Activated T-cell treated with anti-CD3 and anti-CD28 coated beads, Interleukin-2, amount 50 U/mL, for 4 hours (primary cell): ENCODE results near the gene WTAP. TPM values are rescaled to one million over a fixed set of nuclear protein-coding genes. Genes with fewer than 3 reads are reported as not detected.
"Not testable (repeated sequence)": the region's sequence is repeated elsewhere in the genome, so short reads cannot be mapped to it uniquely, and the experiment has no call there.

Source experiments
- ATAC-seq, 2 donors: fragments of 200-7000 bp; cut with Tn5 transposase; one replicate each; pipeline ENCODE4 v1.10.0; 2021
- DNase-seq: peaks from one replicate; pipeline ENCODE4 v3.0.0-alpha.2; 2020
- H3K27me3 Mint-ChIP-seq: one replicate; pipeline ENCODE4 v1.8.0; 2021; ENCODE audit warnings: low read depth, mixed read lengths
- H3K36me3 Mint-ChIP-seq: one replicate; pipeline ENCODE4 v1.8.0; 2022; ENCODE audit warnings: mixed read lengths; ENCODE audit not compliant: insufficient read depth
- H3K4me1 Mint-ChIP-seq: one replicate; pipeline ENCODE4 v1.8.0; 2021; ENCODE audit warnings: low read depth, mixed read lengths
- H3K4me3 Mint-ChIP-seq: one replicate; pipeline ENCODE4 v1.8.0; 2021; ENCODE audit warnings: mild to moderate bottlenecking, moderate library complexity, mixed read lengths
- H3K9me3 Mint-ChIP-seq: one replicate; pipeline ENCODE4 v1.8.0; 2021; ENCODE audit warnings: mixed read lengths
- total RNA-seq, 3 donors: library from RNA; stranded (reverse); gene quantifications; one replicate each; pipeline ENCODE4 v1.2.1, GENCODE V29; 2021

Gene WTAP
- total RNA-seq, 3 donors from 2014 or later = 103 to 108 (median 104) TPM

- no peaks in the 10 kb centered on the region for H3K9me3 Mint-ChIP-seq
- H3K4me3 Mint-ChIP-seq = no peak overlapping the region
- H3K4me1 Mint-ChIP-seq = peaks cover 40% of the 10 kb centered on the region
- peaks cover 23% of the 10 kb centered on the region for H3K36me3 Mint-ChIP-seq
- ATAC-seq (no peak), DNase-seq (no peak)
- no peaks in the 10 kb centered on the region for H3K27me3 Mint-ChIP-seq
These were observed 38.3 kb upstream of the WTAP start for GRCh38 chr6:159689001-159689400.

- H3K36me3 Mint-ChIP-seq = peaks cover 20% of the 10 kb centered on the region
- ATAC-seq, DNase-seq, H3K27me3 Mint-ChIP-seq, H3K4me3 Mint-ChIP-seq, H3K9me3 Mint-ChIP-seq: not testable (repeated sequence)
- peaks cover 50% of the 10 kb centered on the region for H3K4me1 Mint-ChIP-seq
These were observed 37.2 kb upstream of the WTAP start for GRCh38 chr6:159690135-159690534.

GRCh38 chr6:159691133-159691962 is 36.0 kb upstream of the WTAP start:
- Mint-ChIP-seq H3K36me3 (peaks cover 15% of the 10 kb centered on the region), H3K4me3 (peak overlapping the region; percentile 88), H3K4me1 (peaks cover 47% of the 10 kb centered on the region), H3K9me3 (no peaks in the 10 kb centered on the region), H3K27me3 (no peaks in the 10 kb centered on the region)
- DNase-seq = no peak
- ATAC-seq = no peak

GRCh38 chr6:159691963-159692287 is 35.4 kb upstream of the WTAP start:
- Mint-ChIP-seq H3K36me3 (peaks cover 11% of the 10 kb centered on the region), H3K9me3 (no peaks in the 10 kb centered on the region), H3K4me3 (peak overlapping the region; percentile 88), H3K27me3 (no peaks in the 10 kb centered on the region), H3K4me1 (peaks cover 42% of the 10 kb centered on the region)
- DNase-seq = no peak
- ATAC-seq = no peak

- H3K9me3 Mint-ChIP-seq = no peaks in the 10 kb centered on the region
- H3K4me1 Mint-ChIP-seq = peaks cover 40% of the 10 kb centered on the region
- H3K36me3 Mint-ChIP-seq = peaks cover 9% of the 10 kb centered on the region
- DNase-seq (peak; percentile 51), ATAC-seq (peak; percentile 55 to 56)
- peak overlapping the region; percentile 88 for H3K4me3 Mint-ChIP-seq
- H3K27me3 Mint-ChIP-seq = no peaks in the 10 kb centered on the region
These were observed 34.8 kb upstream of the WTAP start for GRCh38 chr6:159692303-159693127.

- no peaks in the 10 kb centered on the region for H3K9me3 Mint-ChIP-seq
- peaks cover 8% of the 10 kb centered on the region for H3K36me3 Mint-ChIP-seq
- ATAC-seq (peak; percentile 82 to 84), DNase-seq (peak; percentile 72)
- no peaks in the 10 kb centered on the region for H3K27me3 Mint-ChIP-seq
- H3K4me3 Mint-ChIP-seq = peak within 1 kb of the TSS; percentile 93
- H3K4me1 Mint-ChIP-seq = peaks cover 39% of the 10 kb centered on the region
These were observed 34.0 kb upstream of the WTAP start, which contains the start of gene SOD2 for GRCh38 chr6:159693128-159693893. TSS of gene SOD2 (minus strand) at chr6:159693241. CDS start at chr6:159693167, 74 bp downstream.

GRCh38 chr6:159693894-159694545 is 33.3 kb upstream of the WTAP start:
- Mint-ChIP-seq H3K4me3 (peak overlapping the region; percentile 93), H3K36me3 (peaks cover 5% of the 10 kb centered on the region), H3K27me3 (no peaks in the 10 kb centered on the region), H3K4me1 (peaks cover 32% of the 10 kb centered on the region), H3K9me3 (no peaks in the 10 kb centered on the region)
- ATAC-seq = peak; percentile 41 to 47
- peak; percentile 11 for DNase-seq

- DNase-seq = no peak
- Mint-ChIP-seq H3K9me3 (no peaks in the 10 kb centered on the region), H3K4me1 (peaks cover 27% of the 10 kb centered on the region), H3K4me3 (no peak overlapping the region), H3K36me3 (peaks cover 9% of the 10 kb centered on the region), H3K27me3 (no peaks in the 10 kb centered on the region)
- ATAC-seq = no peak
These were observed 31.3 kb upstream of the WTAP start for GRCh38 chr6:159695984-159696383.

GRCh38 chr6:159700970-159701369 is 26.3 kb upstream of the WTAP start:
- H3K36me3 Mint-ChIP-seq = peaks cover 5% of the 10 kb centered on the region
- H3K9me3 Mint-ChIP-seq = no peaks in the 10 kb centered on the region
- no peak overlapping the region for H3K4me3 Mint-ChIP-seq
- DNase-seq (no peak), ATAC-seq (no peak)
- H3K4me1 Mint-ChIP-seq = peaks cover 9% of the 10 kb centered on the region
- H3K27me3 Mint-ChIP-seq = no peaks in the 10 kb centered on the region

GRCh38 chr6:159701413-159701999 is 25.8 kb upstream of the WTAP start:
- H3K36me3 Mint-ChIP-seq = peaks cover 5% of the 10 kb centered on the region
- H3K9me3 Mint-ChIP-seq = no peaks in the 10 kb centered on the region
- H3K4me3 Mint-ChIP-seq = no peak overlapping the region
- H3K27me3 Mint-ChIP-seq = no peaks in the 10 kb centered on the region
- DNase-seq (no peak), ATAC-seq (peak; percentile 38 to 51)
- H3K4me1 Mint-ChIP-seq = peaks cover 9% of the 10 kb centered on the region

- H3K9me3 Mint-ChIP-seq, H3K36me3 Mint-ChIP-seq, DNase-seq, H3K27me3 Mint-ChIP-seq, ATAC-seq, H3K4me3 Mint-ChIP-seq, H3K4me1 Mint-ChIP-seq: not testable (repeated sequence)
These were observed 16.7 kb upstream of the WTAP start for GRCh38 chr6:159710603-159711002.

GRCh38 chr6:159712389-159712788 is 14.9 kb upstream of the WTAP start:
- not testable (repeated sequence) for DNase-seq, H3K9me3 Mint-ChIP-seq, ATAC-seq, H3K27me3 Mint-ChIP-seq, H3K36me3 Mint-ChIP-seq, H3K4me3 Mint-ChIP-seq, H3K4me1 Mint-ChIP-seq

- no peaks in the 10 kb centered on the region for H3K36me3 Mint-ChIP-seq
- H3K9me3 Mint-ChIP-seq = no peaks in the 10 kb centered on the region
- H3K4me3 Mint-ChIP-seq = no peak overlapping the region
- peaks cover 3% of the 10 kb centered on the region for H3K4me1 Mint-ChIP-seq
- no peak for ATAC-seq
- DNase-seq = no peak
- no peaks in the 10 kb centered on the region for H3K27me3 Mint-ChIP-seq
These were observed 13.3 kb upstream of the WTAP start for GRCh38 chr6:159713984-159714383.
